HEK293 (cell line): ENCODE measurements around the gene SLIT1.

Experiments
- CTCF ChIA-PET: fragments of 350-600 bp; formaldehyde crosslinking; extraction: SDS; loops from one replicate; lab custom pipeline; 2021; ENCODE audit warnings: antibody characterized with exemption; lab: Yijun Ruan, JAX
- POLR2A ChIA-PET: fragments of 300-600 bp; formaldehyde crosslinking; extraction: SDS; loops from one replicate; lab custom pipeline; 2020; ENCODE audit warnings: antibody characterized with exemption, inconsistent platforms; lab: Yijun Ruan, JAX
- H3K27ac ChIP-seq: fragments of 200-500 bp; sonication (Bioruptor generic); 2 replicates; pipeline ENCODE4 v1.5.1; 2014; ENCODE audit warnings: low read depth, low read length, control low read depth, inconsistent platforms; ENCODE audit errors: extremely low read depth
- H3K36me3 ChIP-seq, 2 experiments: fragments of 200-500 bp in 1 of 2; sonication (Bioruptor generic) in 1 of 2; 1 replicate in 1 of 2; 2 replicates in 1 of 2; pipeline ENCODE4 v1.5.1; 2014 to 2017; ENCODE audit warnings: inconsistent platforms in 2 of 2, low read length in 2 of 2; ENCODE audit not compliant: control insufficient read depth in 2 of 2, insufficient read depth in 1 of 2
- H3K4me1 ChIP-seq: fragments of 200-500 bp; sonication (Bioruptor generic); 2 replicates; pipeline ENCODE4 v1.5.1; 2014; ENCODE audit warnings: mild to moderate bottlenecking, low read length, inconsistent platforms; ENCODE audit not compliant: control insufficient read depth, insufficient read depth
- H3K4me3 ChIP-seq: 2 replicates; pipeline ENCODE4 v1.5.1; 2011; ENCODE audit warnings: low read depth, mild to moderate bottlenecking, control low read depth, low read length, moderate library complexity
- H3K9me3 ChIP-seq: fragments of 200-500 bp; sonication (Bioruptor generic); 2 replicates; pipeline ENCODE4 v1.5.1; 2014; ENCODE audit warnings: low read depth, low read length, inconsistent platforms; ENCODE audit not compliant: control insufficient read depth, insufficient read depth
- FEZF1 ChIP-seq: fragments of 450-650 bp; formaldehyde crosslinking; IDR thresholded peaks from 2 replicates; pipeline ENCODE4 v1.5.1; 2016; ENCODE audit warnings: missing biosample characterization, missing genetic modification characterization
- KLF16 ChIP-seq: fragments of 450-650 bp; formaldehyde crosslinking; IDR thresholded peaks from 2 replicates; pipeline ENCODE4 v1.5.1; 2017; ENCODE audit warnings: missing biosample characterization, missing genetic modification characterization
- KLF7 ChIP-seq: fragments of 450-650 bp; formaldehyde crosslinking; IDR thresholded peaks from 2 replicates; pipeline ENCODE4 v1.5.1; 2016; ENCODE audit warnings: missing biosample characterization, missing genetic modification characterization, borderline replicate concordance
- KLF9 ChIP-seq: fragments of 450-650 bp; formaldehyde crosslinking; IDR thresholded peaks from 2 replicates; pipeline ENCODE4 v1.5.1; 2016; ENCODE audit warnings: missing biosample characterization, missing genetic modification characterization, low read depth
- OVOL3 ChIP-seq: fragments of 450-650 bp; formaldehyde crosslinking; IDR thresholded peaks from 2 replicates; pipeline ENCODE4 v1.5.1; 2016; ENCODE audit warnings: missing biosample characterization, missing genetic modification characterization
- SP2 ChIP-seq: fragments of 450-650 bp; formaldehyde crosslinking; IDR thresholded peaks from 2 replicates; pipeline ENCODE4 v1.5.1; 2016; ENCODE audit warnings: missing biosample characterization, missing genetic modification characterization
- ZBTB10 ChIP-seq: fragments of 450-650 bp; formaldehyde crosslinking; IDR thresholded peaks from 2 replicates; pipeline ENCODE4 v1.5.1; 2016; ENCODE audit warnings: missing biosample characterization, missing genetic modification characterization
- ZBTB44 ChIP-seq: fragments of 450-650 bp; IDR thresholded peaks from 2 replicates; pipeline ENCODE4 v1.5.1; 2018; ENCODE audit warnings: missing biosample characterization, mild to moderate bottlenecking, missing genetic modification characterization
- ZBTB6 ChIP-seq: fragments of 450-650 bp; formaldehyde crosslinking; IDR thresholded peaks from 2 replicates; pipeline ENCODE4 v1.5.1; 2017; ENCODE audit warnings: missing biosample characterization, missing genetic modification characterization
- ZBTB8A ChIP-seq: fragments of 450-650 bp; formaldehyde crosslinking; IDR thresholded peaks from 2 replicates; pipeline ENCODE4 v1.5.1; 2016; ENCODE audit warnings: missing biosample characterization, missing genetic modification characterization
- ZIC2 ChIP-seq: fragments of 450-650 bp; formaldehyde crosslinking; IDR thresholded peaks from 2 replicates; pipeline ENCODE4 v1.5.1; 2016; ENCODE audit warnings: missing biosample characterization, missing genetic modification characterization
- ZNF132 ChIP-seq: fragments of 450-650 bp; formaldehyde crosslinking; IDR thresholded peaks from 2 replicates; pipeline ENCODE4 v1.5.1; 2017; ENCODE audit warnings: missing biosample characterization, missing genetic modification characterization, borderline replicate concordance
- ZNF18 ChIP-seq: fragments of 450-650 bp; formaldehyde crosslinking; IDR thresholded peaks from 2 replicates; pipeline ENCODE4 v1.5.1; 2016; ENCODE audit warnings: missing biosample characterization, missing genetic modification characterization
- ZNF2 ChIP-seq: fragments of 450-650 bp; formaldehyde crosslinking; IDR thresholded peaks from 2 replicates; pipeline ENCODE4 v1.5.1; 2016; ENCODE audit warnings: missing biosample characterization, missing genetic modification characterization
- ZNF223 ChIP-seq: fragments of 450-650 bp; formaldehyde crosslinking; IDR thresholded peaks from 2 replicates; pipeline ENCODE4 v1.5.1; 2016; ENCODE audit warnings: missing biosample characterization, missing genetic modification characterization
- ZNF248 ChIP-seq: fragments of 450-650 bp; formaldehyde crosslinking; IDR thresholded peaks from 2 replicates; pipeline ENCODE4 v1.5.1; 2017; ENCODE audit warnings: missing biosample characterization, missing genetic modification characterization
- ZNF48 ChIP-seq: fragments of 450-650 bp; formaldehyde crosslinking; IDR thresholded peaks from 2 replicates; pipeline ENCODE4 v1.5.1; 2016; ENCODE audit warnings: missing biosample characterization, missing genetic modification characterization
- ZNF548 ChIP-seq: fragments of 450-650 bp; formaldehyde crosslinking; IDR thresholded peaks from 2 replicates; pipeline ENCODE4 v1.5.1; 2016; ENCODE audit warnings: missing biosample characterization, missing genetic modification characterization
- ZNF596 ChIP-seq: fragments of 450-650 bp; IDR thresholded peaks from 2 replicates; pipeline ENCODE4 v1.5.0; 2018; ENCODE audit warnings: missing biosample characterization, mild to moderate bottlenecking, missing genetic modification characterization, moderate library complexity
- ZNF654 ChIP-seq: fragments of 450-650 bp; formaldehyde crosslinking; IDR thresholded peaks from 2 replicates; pipeline ENCODE4 v1.5.1; 2016; ENCODE audit warnings: low read depth, missing biosample characterization, missing genetic modification characterization
- ZNF791 ChIP-seq: fragments of 450-650 bp; formaldehyde crosslinking; IDR thresholded peaks from 2 replicates; pipeline ENCODE4 v1.5.1; 2016; ENCODE audit warnings: missing biosample characterization, missing genetic modification characterization
- ZSCAN5A ChIP-seq: fragments of 450-650 bp; formaldehyde crosslinking; IDR thresholded peaks from 2 replicates; pipeline ENCODE4 v1.5.1; 2016; ENCODE audit warnings: missing biosample characterization, missing genetic modification characterization
- ZXDB ChIP-seq: fragments of 450-650 bp; formaldehyde crosslinking; IDR thresholded peaks from 2 replicates; pipeline ENCODE4 v1.5.1; 2016; ENCODE audit warnings: missing biosample characterization, missing genetic modification characterization
- TF ChIP-seq, protein P1 (sequence below): fragments of 450-650 bp; formaldehyde crosslinking; IDR thresholded peaks from 2 replicates; pipeline ENCODE4 v1.5.1; 2017; ENCODE audit warnings: missing biosample characterization, missing genetic modification characterization
- TF ChIP-seq, protein P2 (sequence below): fragments of 450-650 bp; formaldehyde crosslinking; IDR thresholded peaks from 2 replicates; pipeline ENCODE4 v1.5.1; 2016; ENCODE audit warnings: missing biosample characterization, missing genetic modification characterization

SLIT1 gene

DNA sequence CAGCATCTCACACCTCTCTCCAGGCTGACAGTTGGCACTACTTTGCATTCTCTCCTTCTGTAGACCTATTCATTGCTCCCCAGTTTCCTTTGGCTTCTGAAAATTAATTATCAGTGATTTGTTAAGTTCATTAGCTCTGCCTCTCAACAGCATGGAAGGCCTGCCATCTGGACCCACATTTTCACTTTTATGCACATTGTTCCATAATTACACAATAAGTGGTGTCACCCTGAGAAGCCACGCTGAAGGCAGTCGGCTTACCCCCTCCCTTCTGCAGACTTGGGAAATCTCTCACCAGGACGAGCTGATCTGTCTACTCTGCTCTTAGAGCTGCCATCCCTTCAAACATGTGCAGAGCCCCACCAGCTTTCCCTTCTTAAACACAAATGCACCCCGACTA, 64.7 kb downstream of the SLIT1 start:
- POLR2A ChIA-PET, result no interaction called here
- Histone ChIP-seq H3K36me3 (no peaks in the 10 kb centered on the region), H3K4me3 (no peak overlapping the region), H3K9me3 (no peaks in the 10 kb centered on the region), H3K27ac (no peak overlapping the region), H3K4me1 (no peaks in the 10 kb centered on the region)
- CTCF ChIA-PET, result interaction anchor here (0.6 to 1.5 kb wide), 4 partner anchors 14 to 158 kb away, joined by 3 to 6 read pairs (median 5); no protein-coding TSS in a partner anchor
- no peak for TF ChIP-seq ZNF223 (tag by site-specific recombination)
- no peak for TF ChIP-seq KLF16 (tag by site-specific recombination)
- TF ChIP-seq ZSCAN5A, result no peak
- TF ChIP-seq ZNF48 (tag by site-specific recombination), result no peak
- no peak for TF ChIP-seq ZNF596 (tag by site-specific recombination)
- TF ChIP-seq ZNF132, result no peak
- TF ChIP-seq ZXDB (tag by site-specific recombination), result no peak
- no peak for TF ChIP-seq ZNF18 (tag by site-specific recombination)
- no peak for TF ChIP-seq ZNF2 (tag by site-specific recombination)
- no peak for TF ChIP-seq ZNF248 (tag by site-specific recombination)
- TF ChIP-seq SP2 (tag by site-specific recombination), result no peak
- no peak for TF ChIP-seq ZNF791 (tag by site-specific recombination)
- TF ChIP-seq ZIC2 (tag by site-specific recombination), result no peak
- TF ChIP-seq ZBTB8A (tag by site-specific recombination), result no peak
- TF ChIP-seq KLF9 (tag by site-specific recombination), result no peak
- TF ChIP-seq, protein P1, sequence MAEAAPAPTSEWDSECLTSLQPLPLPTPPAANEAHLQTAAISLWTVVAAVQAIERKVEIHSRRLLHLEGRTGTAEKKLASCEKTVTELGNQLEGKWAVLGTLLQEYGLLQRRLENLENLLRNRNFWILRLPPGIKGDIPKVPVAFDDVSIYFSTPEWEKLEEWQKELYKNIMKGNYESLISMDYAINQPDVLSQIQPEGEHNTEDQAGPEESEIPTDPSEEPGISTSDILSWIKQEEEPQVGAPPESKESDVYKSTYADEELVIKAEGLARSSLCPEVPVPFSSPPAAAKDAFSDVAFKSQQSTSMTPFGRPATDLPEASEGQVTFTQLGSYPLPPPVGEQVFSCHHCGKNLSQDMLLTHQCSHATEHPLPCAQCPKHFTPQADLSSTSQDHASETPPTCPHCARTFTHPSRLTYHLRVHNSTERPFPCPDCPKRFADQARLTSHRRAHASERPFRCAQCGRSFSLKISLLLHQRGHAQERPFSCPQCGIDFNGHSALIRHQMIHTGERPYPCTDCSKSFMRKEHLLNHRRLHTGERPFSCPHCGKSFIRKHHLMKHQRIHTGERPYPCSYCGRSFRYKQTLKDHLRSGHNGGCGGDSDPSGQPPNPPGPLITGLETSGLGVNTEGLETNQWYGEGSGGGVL (tag by site-specific recombination), result no peak
- no peak for TF ChIP-seq ZBTB44 (tag by site-specific recombination)
- TF ChIP-seq, all 188 proteins: peak for 0

- no peaks in the 10 kb centered on the region for H3K36me3 ChIP-seq
- no peak overlapping the region for H3K4me3 ChIP-seq
- no peaks in the 10 kb centered on the region for H3K4me1 ChIP-seq
- no peak overlapping the region for H3K27ac ChIP-seq
- CTCF ChIA-PET, result interaction anchor here (0.6 to 1.5 kb wide), 4 partner anchors 14 to 90 kb away, joined by 3 to 6 read pairs (median 5); no protein-coding TSS in a partner anchor
- no peaks in the 10 kb centered on the region for H3K9me3 ChIP-seq
- POLR2A ChIA-PET, result no interaction called here
- TF ChIP-seq OVOL3 (tag by site-specific recombination), result no peak
- no peak for TF ChIP-seq ZNF548 (tag by site-specific recombination)
- TF ChIP-seq, protein P2, sequence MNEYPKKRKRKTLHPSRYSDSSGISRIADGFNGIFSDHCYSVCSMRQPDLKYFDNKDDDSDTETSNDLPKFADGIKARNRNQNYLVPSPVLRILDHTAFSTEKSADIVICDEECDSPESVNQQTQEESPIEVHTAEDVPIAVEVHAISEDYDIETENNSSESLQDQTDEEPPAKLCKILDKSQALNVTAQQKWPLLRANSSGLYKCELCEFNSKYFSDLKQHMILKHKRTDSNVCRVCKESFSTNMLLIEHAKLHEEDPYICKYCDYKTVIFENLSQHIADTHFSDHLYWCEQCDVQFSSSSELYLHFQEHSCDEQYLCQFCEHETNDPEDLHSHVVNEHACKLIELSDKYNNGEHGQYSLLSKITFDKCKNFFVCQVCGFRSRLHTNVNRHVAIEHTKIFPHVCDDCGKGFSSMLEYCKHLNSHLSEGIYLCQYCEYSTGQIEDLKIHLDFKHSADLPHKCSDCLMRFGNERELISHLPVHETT, result no peak
- TF ChIP-seq FEZF1 (tag by site-specific recombination), result no peak
- no peak for TF ChIP-seq ZBTB6 (tag by site-specific recombination)
- TF ChIP-seq ZNF654 (tag by site-specific recombination), result no peak
- TF ChIP-seq KLF7 (tag by site-specific recombination), result no peak
- TF ChIP-seq ZBTB10 (tag by site-specific recombination), result no peak
Measured at GRCh38 chr10:97120370-97120769, 65.4 kb downstream of the SLIT1 start.
